HepG2 (cell line): ENCODE results near the gene DST. TPM values are rescaled to one million over a fixed set of nuclear protein-coding genes. Genes with fewer than 3 reads are reported as not detected.

Experiments used
- BCLAF1 ChIP-seq: fragments of 450-650 bp; IDR thresholded peaks from 2 replicates; pipeline ENCODE4 v1.6.1; 2017; ENCODE audit warnings: mild to moderate bottlenecking
- FOXA1 ChIP-seq, 2 experiments: fragments of 450-650 bp in 1 of 2; sonication (generic) in 1 of 2; formaldehyde crosslinking in 1 of 2; IDR thresholded peaks; 2 replicates each; pipeline versions ENCODE4 v1.4.0 to v1.6.1; 2016 to 2020; ENCODE audit warnings: missing genetic modification reagents in 1 of 2
- HDAC1 ChIP-seq: sonication (generic); formaldehyde crosslinking; IDR thresholded peaks from 2 replicates; pipeline ENCODE4 v1.5.1; 2020; ENCODE audit warnings: mild to moderate bottlenecking, missing genetic modification reagents
- HDAC6 ChIP-seq: fragments of 200-600 bp; sonication (generic); IDR thresholded peaks from 2 replicates; pipeline ENCODE4 v1.7.0; 2017; ENCODE audit warnings: mild to moderate bottlenecking, antibody characterized with exemption, low read length, low read depth
- HMG20B ChIP-seq: conservative IDR thresholded peaks from 2 replicates; pipeline ENCODE4 v1.6.1; 2016; ENCODE audit warnings: missing genetic modification reagents, missing compliant biosample characterization
- HNF1B ChIP-seq: sonication (generic); formaldehyde crosslinking; IDR thresholded peaks from 2 replicates; pipeline ENCODE4 v1.5.1; 2020; ENCODE audit warnings: mild to moderate bottlenecking, moderate library complexity, missing genetic modification reagents
- PCBP1 ChIP-seq: fragments of 200-400 bp; formaldehyde crosslinking; IDR thresholded peaks from 2 replicates; pipeline ENCODE4 v1.6.1; 2017; ENCODE audit warnings: mild to moderate bottlenecking, low read depth, low read length, borderline replicate concordance
- SATB2 ChIP-seq: sonication (generic); formaldehyde crosslinking; IDR thresholded peaks from 2 replicates; pipeline ENCODE4 v1.5.0; 2020; ENCODE audit warnings: missing genetic modification reagents
- SCMH1 ChIP-seq: sonication (generic); formaldehyde crosslinking; IDR thresholded peaks from 2 replicates; pipeline ENCODE4 v1.9.0; 2021; ENCODE audit warnings: missing genetic modification reagents, mild to moderate bottlenecking, borderline replicate concordance
- SMARCC2 ChIP-seq: fragments of 450-650 bp; IDR thresholded peaks from 2 replicates; pipeline ENCODE4 v1.6.1; 2017; ENCODE audit warnings: antibody characterized with exemption, mild to moderate bottlenecking
- SP140L ChIP-seq: sonication (generic); formaldehyde crosslinking; IDR thresholded peaks from 2 replicates; pipeline ENCODE4 v1.4.0; 2020; ENCODE audit warnings: missing genetic modification reagents, borderline replicate concordance
- SRSF4 ChIP-seq: fragments of 200-400 bp; formaldehyde crosslinking; IDR thresholded peaks from one replicate; pipeline ENCODE4 v1.6.1; 2018; ENCODE audit warnings: mild to moderate bottlenecking, low read depth, low read length, moderate library complexity; ENCODE audit not compliant: poor library complexity, severe bottlenecking
- SYNCRIP ChIP-seq: fragments of 200-400 bp; formaldehyde crosslinking; IDR thresholded peaks from 2 replicates; pipeline ENCODE4 v1.6.1; 2018; ENCODE audit warnings: mild to moderate bottlenecking, low read depth, low read length; ENCODE audit not compliant: insufficient read depth
- TBP ChIP-seq: sonication (generic); formaldehyde crosslinking; IDR thresholded peaks from 2 replicates; pipeline ENCODE4 v1.5.0; 2020; ENCODE audit warnings: missing genetic modification reagents
- THRA ChIP-seq: sonication (generic); formaldehyde crosslinking; IDR thresholded peaks from 2 replicates; pipeline ENCODE4 v1.4.0; 2020; ENCODE audit warnings: missing genetic modification reagents, borderline replicate concordance
- TRIM22 ChIP-seq: fragments of 450-650 bp; IDR thresholded peaks from 2 replicates; pipeline ENCODE4 v1.6.1; 2017
- TSC22D2 ChIP-seq: sonication (generic); formaldehyde crosslinking; IDR thresholded peaks from 2 replicates; pipeline ENCODE4 v1.5.1; 2020; ENCODE audit warnings: missing genetic modification reagents, mild to moderate bottlenecking, borderline replicate concordance
- ZFP37 ChIP-seq: sonication (generic); formaldehyde crosslinking; IDR thresholded peaks from 2 replicates; pipeline ENCODE4 v1.4.0; 2020; ENCODE audit warnings: missing genetic modification reagents, borderline replicate concordance
- ZNF10 ChIP-seq: sonication (generic); formaldehyde crosslinking; IDR thresholded peaks from 2 replicates; pipeline ENCODE4 v1.4.0; 2020; ENCODE audit warnings: mild to moderate bottlenecking, low read depth, missing genetic modification reagents, borderline replicate concordance
- ZNF143 ChIP-seq: sonication (generic); formaldehyde crosslinking; IDR thresholded peaks from 2 replicates; pipeline ENCODE4 v1.4.0; 2020; ENCODE audit warnings: missing genetic modification reagents
- ZNF317 ChIP-seq: sonication (generic); formaldehyde crosslinking; IDR thresholded peaks from 2 replicates; pipeline ENCODE4 v1.5.0; 2020; ENCODE audit warnings: mild to moderate bottlenecking, missing genetic modification reagents
- ZNF329 ChIP-seq: sonication (generic); formaldehyde crosslinking; IDR thresholded peaks from 2 replicates; pipeline ENCODE4 v1.9.0; 2021; ENCODE audit warnings: low read depth, mild to moderate bottlenecking, missing genetic modification reagents
- ZNF431 ChIP-seq: sonication (generic); formaldehyde crosslinking; IDR thresholded peaks from 2 replicates; pipeline ENCODE4 v1.9.0; 2022; ENCODE audit warnings: missing genetic modification reagents, low read depth, mild to moderate bottlenecking, borderline replicate concordance
- ZNF614 ChIP-seq: IDR thresholded peaks from 2 replicates; pipeline ENCODE4 v1.6.1; 2018; ENCODE audit warnings: missing biosample characterization, missing genetic modification reagents, inconsistent platforms, borderline replicate concordance
- ZNF772 ChIP-seq: sonication (generic); formaldehyde crosslinking; IDR thresholded peaks from 2 replicates; pipeline ENCODE4 v1.5.0; 2020; ENCODE audit warnings: mild to moderate bottlenecking, missing genetic modification reagents
- polyA plus RNA-seq, 8 experiments: library from polyadenylated mRNA; depleted of rRNA in 3 of 8; stranded (reverse) in 7 of 8; unstranded in 1 of 8; fragments of >200 nt; fragmentation: Illumina TruSeq in 4 of 8; extraction: Trizol in 4 of 8; gene quantifications; 2 replicates each; pipeline versions ENCODE4 v1.2.1 to v1.2.3, GENCODE V29; 2011 to 2016; ENCODE audit warnings: low read depth in 4 of 8, missing spikeins in 1 of 8, mixed read lengths in 1 of 8; ENCODE audit not compliant: insufficient read depth in 1 of 8
- total RNA-seq, 5 experiments: library from RNA; depleted of rRNA; stranded (reverse); fragments of >200 nt; fragmentation: Illumina TruSeq; extraction: Trizol; gene quantifications; 2 replicates each; pipeline ENCODE4 v1.2.3, GENCODE V29; 2016; ENCODE audit warnings: low read depth in 1 of 5

The DST gene
- total and polyA plus RNA-seq, 2 of the 13 experiments (the other 11 are each of a cell fraction or from before 2014, with no cell fraction given): 64.4 to 89.0 TPM

GRCh38 chr6:56482525-56482924 lies 160.2 kb downstream of the DST start (continued):
- TF ChIP-seq TBP (CRISPR knock-in tag) (no peak), SP140L (CRISPR knock-in tag) (no peak), HDAC1 (0 out of 2 replicates have a peak, but pooled peaks have one; percentile 40), ZNF143 (CRISPR knock-in tag) (no peak), ZNF10 (CRISPR knock-in tag) (no peak), SRSF4 (no peak), SYNCRIP (no peak), THRA (CRISPR knock-in tag) (peak; percentile 25; the same call in 1 of the 2 replicates), ZNF317 (peak; percentile 44; the same call in 1 of the 2 replicates), SMARCC2 (no peak), HDAC6 (no peak), HMG20B (CRISPR knock-in tag) (no peak), HNF1B (CRISPR knock-in tag) (no peak), ZNF329 (CRISPR knock-in tag) (no peak), SATB2 (CRISPR knock-in tag) (no peak), BCLAF1 (no peak), ZFP37 (CRISPR knock-in tag) (no peak), FOXA1 (IDR thresholded peaks at IDR 0.05) (no peak), FOXA1 (CRISPR knock-in tag; IDR thresholded peaks at IDR 0.05) (peak; percentile 55; the same call in 1 of the 2 replicates), SCMH1 (CRISPR knock-in tag) (no peak), ZNF614 (CRISPR knock-in tag) (no peak; the same call in 1 of the 2 replicates), PCBP1 (no peak), ZNF431 (CRISPR knock-in tag) (no peak), TSC22D2 (CRISPR knock-in tag) (no peak), ZNF772 (no peak), TRIM22 (no peak)
